HEK293T (cell line): Measurements from ENCODE around the gene GFER.
"Not testable (repeated sequence)": the region's sequence is repeated elsewhere in the genome, so short reads cannot be mapped to it uniquely, and the experiment has no call there.

Source experiments
- CTCF ChIA-PET: fragments of 350-600 bp; formaldehyde crosslinking; extraction: SDS; loops from one replicate; lab custom pipeline; 2021; ENCODE audit warnings: antibody characterized with exemption, inconsistent platforms; lab: Yijun Ruan, JAX
- POLR2A ChIA-PET: fragments of 350-600 bp; formaldehyde crosslinking; extraction: SDS; loops from one replicate; lab custom pipeline; 2020; ENCODE audit warnings: antibody characterized with exemption, inconsistent platforms; lab: Yijun Ruan, JAX
- DNase-seq: peaks from one replicate; pipeline ENCODE4 v3.0.0; 2012; ENCODE audit warnings: mixed read lengths; ENCODE audit errors: extremely low spot score
- ARNT ChIP-seq: fragments of 450-650 bp; IDR thresholded peaks from 2 replicates; pipeline ENCODE4 v1.6.1; 2017; ENCODE audit warnings: mild to moderate bottlenecking
- BHLHE40 ChIP-seq: fragments of 450-650 bp; IDR thresholded peaks from 2 replicates; pipeline ENCODE4 v1.6.1; 2016; ENCODE audit warnings: mild to moderate bottlenecking, moderate library complexity, borderline replicate concordance
- CTBP1 ChIP-seq: fragments of 450-650 bp; IDR thresholded peaks from 2 replicates; pipeline ENCODE4 v1.6.1; 2016; ENCODE audit warnings: borderline replicate concordance
- ELF4 ChIP-seq: fragments of 450-650 bp; IDR thresholded peaks from 2 replicates; pipeline ENCODE4 v1.6.1; 2017; ENCODE audit warnings: antibody characterized with exemption
- FOXA1 ChIP-seq: fragments of 450-650 bp; IDR thresholded peaks from 2 replicates; pipeline ENCODE4 v1.6.1; 2016; ENCODE audit warnings: mild to moderate bottlenecking
- FOXK2 ChIP-seq: fragments of 450-650 bp; IDR thresholded peaks from 2 replicates; pipeline ENCODE4 v1.6.1; 2016; ENCODE audit warnings: mild to moderate bottlenecking
- FOXM1 ChIP-seq: fragments of 450-650 bp; IDR thresholded peaks from 2 replicates; pipeline ENCODE4 v1.6.1; 2017; ENCODE audit warnings: mild to moderate bottlenecking, borderline replicate concordance
- HDGF ChIP-seq: fragments of 450-650 bp; IDR thresholded peaks from 2 replicates; pipeline ENCODE4 v1.6.1; 2017; ENCODE audit warnings: antibody characterized with exemption, borderline replicate concordance
- L3MBTL2 ChIP-seq: fragments of 450-650 bp; conservative IDR thresholded peaks from 2 replicates; pipeline ENCODE4 v1.6.1; 2016; ENCODE audit warnings: mild to moderate bottlenecking
- LEF1 ChIP-seq: fragments of 450-650 bp; IDR thresholded peaks from 2 replicates; pipeline ENCODE4 v1.6.1; 2017; ENCODE audit warnings: mild to moderate bottlenecking, borderline replicate concordance
- NFRKB ChIP-seq: fragments of 450-650 bp; IDR thresholded peaks from 2 replicates; pipeline ENCODE4 v1.6.1; 2016; ENCODE audit warnings: mild to moderate bottlenecking, moderate library complexity
- PKNOX1 ChIP-seq: fragments of 450-650 bp; IDR thresholded peaks from 2 replicates; pipeline ENCODE4 v1.6.1; 2016
- SP1 ChIP-seq: fragments of 450-650 bp; IDR thresholded peaks from 2 replicates; pipeline ENCODE4 v1.6.1; 2017
- SUZ12 ChIP-seq: fragments of 450-650 bp; IDR thresholded peaks from 2 replicates; pipeline ENCODE4 v1.6.1; 2016; ENCODE audit warnings: mild to moderate bottlenecking
- TARDBP ChIP-seq: fragments of 450-650 bp; IDR thresholded peaks from 2 replicates; pipeline ENCODE4 v1.6.1; 2016
- ZNF384 ChIP-seq: fragments of 450-650 bp; IDR thresholded peaks from 2 replicates; pipeline ENCODE4 v1.6.1; 2016

Gene GFER

DNA sequence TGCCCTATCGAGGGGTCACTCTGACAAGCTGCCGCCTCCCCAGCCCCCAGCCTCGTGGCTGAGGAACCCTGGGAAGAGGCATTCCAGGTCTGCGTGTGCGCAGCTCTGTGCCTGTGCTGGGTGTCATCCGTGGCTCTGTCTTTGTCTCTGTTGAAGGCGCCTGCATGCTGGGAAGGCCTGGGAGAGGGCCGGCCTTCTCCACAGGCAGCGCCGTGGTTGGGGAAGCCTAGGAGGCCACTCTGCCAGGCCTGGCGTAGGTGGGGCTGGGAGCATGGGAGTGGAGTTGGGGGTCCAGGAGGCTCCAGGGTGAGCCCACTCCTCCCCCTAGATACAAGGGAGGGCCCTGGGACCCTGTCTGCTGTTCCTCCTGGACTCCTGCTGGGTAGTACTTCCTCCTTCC lies 46.0 kb downstream of the GFER start:
- TF ChIP-seq FOXK2 = no peak
- TF ChIP-seq ELF4 = no peak

GRCh38 chr16:2031081-2031577 lies 47.1 kb downstream of the GFER start:
- CTCF ChIA-PET = interaction anchor here (0.7 kb wide), 1 partner anchor 46 kb away, joined by 5 read pairs; no protein-coding TSS in a partner anchor
- no peak for DNase-seq
- POLR2A ChIA-PET = no interaction called here
- TF ChIP-seq BHLHE40 (no peak), ARNT (no peak), FOXK2 (no peak)

More for the DNA sequence above, 46.0 kb downstream of the GFER start:
- DNase-seq = no peak
- POLR2A ChIA-PET = no interaction called here
- CTCF ChIA-PET = no interaction called here

GRCh38 chr16:2032285-2033056 lies 48.5 kb downstream of the GFER start:
- POLR2A ChIA-PET = interaction anchor here (0.7 to 1.2 kb wide), 6 partner anchors 15 to 171 kb away, joined by 3 to 5 read pairs (median 4); partner anchors contain the start of genes NTHL1, RPS2, TBL3 and TRAF7
- TF ChIP-seq SUZ12 (no peak), FOXM1 (no peak), ARNT (no peak), NFRKB (no peak), FOXA1 (no peak), LEF1 (no peak), BHLHE40 (no peak), CTBP1 (no peak), PKNOX1 (no peak), TARDBP (no peak)
- CTCF ChIA-PET = interaction anchor here (0.7 kb wide), 1 partner anchor 15 kb away, joined by 3 read pairs; the partner anchor contains the start of genes NTHL1 and TSC2
- DNase-seq = no peak

DNA sequence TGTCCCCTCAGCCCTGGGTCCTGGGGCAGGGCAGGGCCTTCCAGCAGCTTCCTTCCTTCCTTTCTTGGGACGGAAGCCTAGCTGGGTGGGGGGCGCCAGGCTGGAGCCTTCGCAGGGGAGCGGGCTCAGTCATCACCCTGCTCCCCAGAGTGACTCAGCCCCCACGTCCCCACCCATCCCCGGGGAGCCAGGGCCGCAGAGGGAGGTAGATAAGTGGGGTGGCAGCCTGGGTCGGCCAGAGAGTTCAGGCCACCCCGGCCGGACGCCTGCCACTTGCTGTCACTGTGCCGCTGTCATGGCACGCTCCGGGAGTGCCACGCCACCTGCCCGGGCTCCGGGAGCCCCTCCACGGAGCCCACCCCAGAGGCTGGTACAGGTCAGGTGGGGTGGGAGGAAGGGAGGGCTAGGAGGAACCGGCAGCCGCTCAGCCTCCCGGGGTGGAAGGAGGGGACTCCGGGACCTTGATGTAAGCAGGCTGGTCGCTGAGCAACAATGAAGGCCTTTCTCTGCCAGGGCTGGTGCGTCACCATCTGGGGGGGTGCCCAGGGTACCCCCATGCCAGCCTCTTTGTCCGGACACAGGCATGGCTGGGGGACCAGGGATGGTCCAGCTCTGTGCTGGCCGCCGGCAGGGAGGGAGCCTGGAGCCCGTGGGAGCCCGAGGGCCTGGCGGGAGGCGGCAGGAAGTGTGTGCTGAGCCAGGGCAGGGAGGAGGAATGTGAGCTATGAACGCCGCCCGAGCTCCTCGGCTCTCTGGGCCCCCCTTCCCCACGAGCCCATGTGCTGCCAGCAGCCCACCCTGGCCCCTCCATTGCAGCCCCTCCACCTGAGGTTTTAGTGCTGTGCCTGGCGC lies 49.3 kb downstream of the GFER start:
- TF ChIP-seq ZNF384 = no peak
- no peak for TF ChIP-seq FOXM1
- no peak for TF ChIP-seq ELF4
- TF ChIP-seq FOXA1 = no peak
- ChIA-PET CTCF (no interaction called here), POLR2A (interaction anchor here (0.7 to 1.0 kb wide), 2 partner anchors 121 to 170 kb away, joined by 3 read pairs; no protein-coding TSS in a partner anchor)
- no peak for DNase-seq

DNA sequence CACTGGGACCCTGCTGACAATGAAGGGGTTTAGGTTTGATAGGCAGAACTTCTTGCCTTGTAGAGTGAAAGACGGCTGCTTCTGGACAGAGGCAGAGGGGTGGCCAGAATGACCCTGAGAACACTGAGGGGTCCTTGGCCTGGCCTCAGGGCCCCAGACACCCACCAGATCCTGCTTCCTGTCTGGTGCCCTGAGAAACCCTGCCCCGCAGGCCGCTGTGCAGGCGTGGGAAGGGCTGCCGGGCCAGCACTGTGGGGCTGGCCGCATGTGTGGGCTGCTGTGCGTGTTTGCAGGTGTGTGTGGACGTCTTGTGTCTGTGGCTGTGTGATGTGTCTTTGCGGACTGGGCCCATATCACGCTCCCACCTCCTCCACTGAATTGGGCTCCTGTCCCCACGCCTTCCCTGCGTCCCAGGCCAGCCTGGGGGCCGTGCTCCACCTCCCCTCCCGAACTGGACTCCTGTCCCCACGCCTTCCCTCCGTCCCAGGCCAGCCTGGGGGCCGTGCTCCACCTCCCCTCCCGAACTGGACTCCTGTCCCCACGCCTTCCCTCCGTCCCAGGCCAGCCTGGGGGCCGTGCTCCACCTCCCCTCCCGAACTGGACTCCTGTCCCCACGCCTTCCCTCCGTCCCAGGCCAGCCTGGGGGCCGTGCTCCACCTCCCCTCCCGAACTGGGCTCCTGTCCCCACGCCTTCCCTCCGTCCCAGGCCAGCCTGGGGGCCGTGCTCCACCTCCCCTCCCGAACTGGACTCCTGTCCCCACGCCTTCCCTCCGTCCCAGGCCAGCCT lies 50.1 kb downstream of the GFER start:
- POLR2A ChIA-PET, CTCF ChIA-PET, DNase-seq: not testable (repeated sequence)

DNA sequence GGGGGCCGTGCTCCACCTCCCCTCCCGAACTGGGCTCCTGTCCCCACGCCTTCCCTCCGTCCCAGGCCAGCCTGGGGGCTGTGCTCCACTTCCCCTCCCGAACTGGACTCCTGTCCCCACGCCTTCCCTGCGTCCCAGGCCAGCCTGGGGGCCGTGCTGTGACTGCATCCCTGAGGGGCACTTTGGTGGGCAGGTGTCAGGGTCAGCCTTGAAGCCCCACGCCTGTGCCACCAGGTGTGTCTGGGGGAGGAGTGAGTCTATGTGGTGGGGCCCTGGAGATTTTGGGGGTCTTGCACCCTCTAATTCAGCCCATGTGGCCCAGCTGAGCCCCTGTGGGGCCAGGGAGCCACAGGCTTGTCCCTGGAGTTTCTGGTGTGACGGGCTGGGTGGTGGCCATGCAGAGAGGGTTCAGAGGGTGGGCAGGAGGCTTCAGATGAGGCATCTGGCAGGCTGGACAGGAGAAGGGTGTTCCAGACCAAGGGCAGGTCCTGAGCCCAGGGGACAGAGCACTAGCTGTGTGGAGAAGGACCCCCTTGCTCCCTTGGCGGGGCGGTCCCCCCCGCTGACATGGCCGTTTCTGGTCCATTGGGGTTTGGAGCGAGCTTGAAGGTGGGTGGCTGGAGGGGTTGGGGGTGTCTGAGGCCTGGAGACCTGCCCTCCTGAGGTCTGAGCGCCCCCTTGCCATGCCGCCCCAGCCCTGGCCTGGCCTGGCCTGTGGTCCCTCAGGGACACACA lies 50.9 kb downstream of the GFER start:
- no peak for DNase-seq
- CTCF ChIA-PET = no interaction called here
- TF ChIP-seq CTBP1 (no peak), FOXA1 (no peak), PKNOX1 (no peak), ARNT (no peak), LEF1 (no peak), FOXK2 (no peak), ELF4 (no peak), SP1 (no peak), ZNF384 (no peak), BHLHE40 (no peak), HDGF (no peak), FOXM1 (no peak), NFRKB (no peak), L3MBTL2 (no peak), TARDBP (no peak), SUZ12 (no peak)
- POLR2A ChIA-PET = interaction anchor here (1.5 to 3.3 kb wide), 2 partner anchors 12 to 70 kb away, joined by 5 to 10 read pairs; partner anchors contain the start of genes NTHL1, RPS2 and TSC2
